ENCODE measurements around the gene HDAC2. TPM values are rescaled to one million over a fixed set of nuclear protein-coding genes. Genes with fewer than 3 reads are reported as not detected.

Gene HDAC2
- total RNA-seq, 2 donors from 2014 or later, result 275 to 335 TPM

DNA sequence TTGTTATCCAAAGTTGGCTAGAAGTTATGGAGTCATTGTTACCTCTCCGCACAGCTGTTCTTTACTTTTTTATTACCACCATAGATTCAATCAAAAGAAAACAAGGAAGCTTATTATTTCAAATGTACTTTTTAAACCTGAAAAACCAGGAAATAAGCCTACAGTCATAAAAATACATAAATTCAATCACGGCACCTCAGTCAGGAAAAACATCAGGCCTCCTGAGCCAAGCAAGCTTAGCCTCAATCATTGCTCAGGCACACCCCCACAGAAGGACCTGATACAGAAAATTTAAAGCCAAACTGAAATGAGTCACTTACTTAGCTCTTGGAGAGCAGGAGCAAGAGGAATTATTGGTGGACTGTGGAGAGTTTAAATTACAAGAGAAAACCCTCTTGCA is 69.5 kb downstream of the HDAC2 start:
- H3K27me3 Mint-ChIP-seq (ENCODE audit: insufficient read depth), result peaks cover 2% of the 10 kb centered on the region
- H3K27ac Mint-ChIP-seq, result no peak overlapping the region
- Histone ChIP-seq H3K4me3 (ENCODE audit: low read length) (no peak overlapping the region), H3K4me1 (ENCODE audit: control insufficient read depth, insufficient read depth, low read length) (no peaks in the 10 kb centered on the region), H3K9ac (ENCODE audit: extremely low read depth, low read length, poor library complexity, severe bottlenecking) (no peak overlapping the region), H3K27me3 (ENCODE audit: control insufficient read depth, insufficient read depth, low read length, poor library complexity, severe bottlenecking) (peaks cover 5% of the 10 kb centered on the region), H3K27ac (ENCODE audit: low read depth, low read length) (no peak overlapping the region), H3K9me3 (ENCODE audit: control insufficient read depth, low read length) (no peaks in the 10 kb centered on the region), H3K36me3 (ENCODE audit: control insufficient read depth, insufficient read depth, low read length) (no peaks in the 10 kb centered on the region)
- H3K4me3 Mint-ChIP-seq, result no peak overlapping the region
- 95 to 100% methylated on average over 1 to 2 of the region's 2 CpGs for WGBS, 2 experiments (ENCODE audit: insufficient coverage in 1 of 2, insufficient read length in 1 of 2)
- no peaks in the 10 kb centered on the region for H3K9me3 Mint-ChIP-seq
- no peak for TF ChIP-seq CTCF (conservative IDR thresholded peaks at IDR 0.05)
- H3K36me3 Mint-ChIP-seq (ENCODE audit: low read depth), result no peaks in the 10 kb centered on the region
- no peak for DNase-seq
- peaks cover 9% of the 10 kb centered on the region for H3K4me1 Mint-ChIP-seq

GRCh38 chr6:113894712-113895674 is 76.0 kb downstream of the HDAC2 start:
- WGBS, 2 experiments (ENCODE audit: insufficient coverage in 1 of 2, insufficient read length in 1 of 2), result 43 to 78% methylated on average over 2 to 6 of the region's 6 CpGs

DNA sequence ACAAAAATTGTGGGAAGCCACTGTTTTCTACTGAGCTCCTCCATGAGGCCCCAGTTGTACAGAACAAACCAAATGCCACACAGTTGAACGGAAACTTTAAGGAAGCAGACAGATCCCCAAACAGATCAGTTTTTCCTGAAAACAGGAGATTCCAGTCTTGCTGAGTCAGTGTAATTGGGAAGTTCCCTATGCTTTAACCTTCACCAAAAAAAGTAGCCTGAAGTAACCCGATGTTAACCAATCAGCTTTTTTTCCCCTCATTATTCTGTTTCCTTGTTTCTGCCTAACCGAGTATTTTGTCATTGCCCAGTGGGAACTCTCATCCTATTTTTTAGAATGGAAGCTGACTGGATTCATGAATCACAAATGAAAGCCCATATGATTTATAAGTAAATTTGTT is 77.1 kb downstream of the HDAC2 start:
- Histone ChIP-seq H3K4me3 (ENCODE audit: low read length) (no peak overlapping the region), H3K36me3 (ENCODE audit: control insufficient read depth, insufficient read depth, low read length) (no peaks in the 10 kb centered on the region), H3K9ac (ENCODE audit: extremely low read depth, low read length, poor library complexity, severe bottlenecking) (no peak overlapping the region), H3K27me3 (ENCODE audit: control insufficient read depth, insufficient read depth, low read length, poor library complexity, severe bottlenecking) (peaks cover 5% of the 10 kb centered on the region), H3K4me1 (ENCODE audit: control insufficient read depth, insufficient read depth, low read length) (no peaks in the 10 kb centered on the region), H3K27ac (ENCODE audit: low read depth, low read length) (no peak overlapping the region), H3K9me3 (ENCODE audit: control insufficient read depth, low read length) (peaks cover 8% of the 10 kb centered on the region)
- Mint-ChIP-seq H3K36me3 (ENCODE audit: low read depth) (no peaks in the 10 kb centered on the region), H3K27me3 (ENCODE audit: insufficient read depth) (no peaks in the 10 kb centered on the region), H3K4me1 (no peaks in the 10 kb centered on the region), H3K9me3 (peaks cover 5% of the 10 kb centered on the region), H3K27ac (no peak overlapping the region), H3K4me3 (no peak overlapping the region)
- 83 to 100% methylated on average over 1 to 3 of the region's 3 CpGs for WGBS, 2 experiments (ENCODE audit: insufficient coverage in 1 of 2, insufficient read length in 1 of 2)
- DNase-seq, result no peak
- TF ChIP-seq CTCF (conservative IDR thresholded peaks at IDR 0.05), result no peak

More at GRCh38 chr6:113894712-113895674, 76.0 kb downstream of the HDAC2 start:
- no peak overlapping the region for H3K4me3 Mint-ChIP-seq
- Histone ChIP-seq H3K4me3 (ENCODE audit: low read length) (no peak overlapping the region), H3K27me3 (ENCODE audit: control insufficient read depth, insufficient read depth, low read length, poor library complexity, severe bottlenecking) (peaks cover 5% of the 10 kb centered on the region), H3K36me3 (ENCODE audit: control insufficient read depth, insufficient read depth, low read length) (no peaks in the 10 kb centered on the region), H3K9ac (ENCODE audit: extremely low read depth, low read length, poor library complexity, severe bottlenecking) (no peak overlapping the region), H3K4me1 (ENCODE audit: control insufficient read depth, insufficient read depth, low read length) (no peaks in the 10 kb centered on the region), H3K9me3 (ENCODE audit: control insufficient read depth, low read length) (peaks cover 8% of the 10 kb centered on the region), H3K27ac (ENCODE audit: low read depth, low read length) (no peak overlapping the region)
- no peaks in the 10 kb centered on the region for H3K36me3 Mint-ChIP-seq (ENCODE audit: low read depth)
- no peak for DNase-seq
- TF ChIP-seq CTCF (conservative IDR thresholded peaks at IDR 0.05), result no peak
- H3K27ac Mint-ChIP-seq, result no peak overlapping the region
- H3K9me3 Mint-ChIP-seq, result peaks cover 5% of the 10 kb centered on the region
- peaks cover 2% of the 10 kb centered on the region for H3K27me3 Mint-ChIP-seq (ENCODE audit: insufficient read depth)
- no peaks in the 10 kb centered on the region for H3K4me1 Mint-ChIP-seq
